NK-92 (cell line): ENCODE measurements around the gene SLC25A26.
"Not testable (repeated sequence)": the region's sequence is repeated elsewhere in the genome, so short reads cannot be mapped to it uniquely, and the experiment has no call there.

ENCODE experiments used
- DNase-seq: peaks from one replicate; lab custom pipeline; 2025; ENCODE audit not compliant: unreplicated experiment; lab: John Stamatoyannopoulos, UW

SLC25A26 gene

DNA sequence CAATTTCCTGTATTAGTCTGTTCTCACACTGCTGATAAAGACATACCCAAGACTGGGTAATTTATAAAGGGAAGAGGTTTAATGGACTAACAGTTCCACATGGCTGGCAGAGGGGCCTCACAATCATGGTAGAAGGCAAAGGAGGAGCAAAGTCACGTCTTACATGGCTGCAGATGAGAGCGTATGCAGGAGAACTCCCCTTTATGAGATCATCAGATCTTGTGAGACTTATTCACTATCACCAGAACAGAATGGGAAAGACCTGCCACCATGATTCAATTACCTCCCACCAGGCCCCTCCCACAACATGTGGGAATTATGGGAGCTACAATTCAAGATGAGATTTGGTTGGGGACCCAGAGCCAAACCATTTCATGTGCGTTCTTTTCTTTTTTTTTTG, 5.3 kb downstream of the SLC25A26 start:
- DNase-seq: not testable (repeated sequence)

DNA sequence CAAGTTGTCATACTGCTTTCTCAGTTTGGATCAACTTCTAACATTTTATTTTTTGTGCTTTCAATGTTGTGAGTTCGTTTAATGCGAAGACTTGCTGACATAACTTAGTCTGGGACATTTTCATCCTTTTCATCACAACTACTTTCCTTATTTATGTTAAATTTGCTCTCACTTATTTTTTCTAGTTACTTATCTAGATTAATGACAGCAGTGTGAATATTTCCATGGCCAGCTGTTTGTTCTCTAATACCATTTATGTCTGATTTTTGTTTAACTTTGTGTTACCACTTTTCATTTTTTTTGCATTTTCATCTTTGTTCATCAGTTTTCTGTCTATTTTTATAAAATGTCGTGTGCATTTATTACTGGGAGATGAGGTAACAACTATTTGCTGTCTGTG, 6.2 kb downstream of the SLC25A26 start:
- no peak for DNase-seq

DNA sequence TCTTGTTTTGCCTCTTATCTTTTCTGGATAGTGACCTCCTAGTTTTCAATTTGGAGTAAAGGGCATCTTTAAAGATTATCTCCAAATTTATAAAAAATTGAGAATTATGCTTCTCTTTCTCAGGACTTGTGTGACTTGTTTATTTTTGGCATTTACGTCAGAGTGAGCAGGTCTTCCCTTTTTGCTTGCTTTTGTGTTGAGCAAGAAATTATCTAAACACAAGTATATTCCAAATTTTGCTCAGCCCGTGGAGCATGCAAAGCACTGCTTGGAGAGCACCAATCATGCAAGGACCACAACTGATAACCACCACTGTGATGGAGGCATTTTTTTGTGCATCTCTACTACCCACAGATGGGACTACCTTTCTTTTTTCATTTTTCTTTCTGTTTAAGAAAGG, 7.1 kb downstream of the SLC25A26 start:
- DNase-seq: no peak

DNA sequence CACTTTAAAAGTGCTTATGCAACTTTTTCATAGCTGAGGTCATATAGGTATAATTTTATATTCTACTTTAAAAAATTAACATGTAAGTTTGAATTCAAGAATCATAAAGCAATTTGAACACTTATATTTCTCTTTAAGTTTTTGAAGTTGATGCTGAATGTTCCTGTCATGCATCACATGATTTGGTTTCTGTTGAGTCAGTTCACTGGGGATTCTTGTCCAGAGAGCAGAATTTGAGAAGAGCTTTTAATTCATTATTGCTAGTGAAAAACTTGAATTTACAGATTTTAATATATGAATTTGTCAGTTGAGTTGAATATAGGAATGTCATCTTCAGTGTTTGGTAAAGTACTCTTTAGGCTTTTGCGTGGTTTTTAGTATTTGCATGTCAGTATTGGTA, 7.9 kb downstream of the SLC25A26 start:
- no peak for DNase-seq

DNA sequence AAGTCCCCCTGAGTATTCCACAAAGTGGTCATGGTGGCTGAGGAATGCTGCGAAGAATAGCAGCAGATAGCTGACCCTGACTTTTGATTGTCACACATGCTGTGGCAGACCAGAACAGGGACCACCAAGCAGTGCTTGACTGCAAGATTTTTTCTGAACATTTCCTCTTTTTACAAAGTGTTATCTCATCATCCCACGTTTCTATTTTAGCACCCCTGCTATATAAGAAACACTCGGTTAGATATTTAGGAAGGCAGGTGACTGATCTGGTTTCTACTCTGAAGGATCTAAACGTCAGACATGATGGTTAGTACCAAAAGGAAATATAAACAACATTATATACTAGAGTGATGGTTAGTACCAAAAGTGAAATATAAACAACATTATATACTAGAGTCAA, 9.1 kb downstream of the SLC25A26 start:
- no peak for DNase-seq

DNA sequence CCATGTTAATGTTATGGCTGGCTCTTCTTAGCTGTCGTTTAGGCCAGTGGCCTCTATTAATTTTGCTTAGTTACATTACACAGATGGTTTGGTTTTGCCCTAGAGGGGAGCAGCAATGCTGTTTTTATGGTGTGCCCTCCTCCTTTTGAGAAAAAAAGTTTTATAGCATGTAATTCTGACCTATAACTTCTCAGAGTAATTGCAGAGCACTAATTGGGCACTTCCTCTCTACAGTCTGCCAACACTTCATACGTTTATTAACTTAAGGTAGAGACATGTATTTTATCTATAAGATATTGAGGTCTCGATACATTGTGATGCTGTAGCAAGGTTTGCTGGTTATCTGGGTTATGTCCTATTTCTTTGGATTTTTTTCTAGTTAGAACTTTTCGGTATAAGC, 12.2 kb downstream of the SLC25A26 start:
- DNase-seq: no peak

DNA sequence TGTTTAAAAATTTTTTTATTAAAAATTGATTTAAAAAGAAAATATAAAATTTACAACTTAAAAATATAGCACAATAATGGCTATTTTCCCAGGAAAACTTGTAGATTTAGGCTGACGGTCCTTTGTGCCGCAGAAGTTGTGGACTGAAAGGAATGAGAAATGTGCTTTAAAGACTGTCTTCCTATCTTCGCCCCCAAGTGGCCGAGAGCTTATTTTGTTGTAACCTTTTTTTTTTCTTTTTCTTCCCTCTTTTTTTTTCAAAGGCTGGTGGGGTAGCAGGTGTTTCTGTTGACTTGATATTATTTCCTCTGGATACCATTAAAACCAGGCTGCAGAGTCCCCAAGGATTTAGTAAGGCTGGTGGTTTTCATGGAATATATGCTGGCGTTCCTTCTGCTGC, 15.5 kb downstream of the SLC25A26 start:
- no peak for DNase-seq

DNA sequence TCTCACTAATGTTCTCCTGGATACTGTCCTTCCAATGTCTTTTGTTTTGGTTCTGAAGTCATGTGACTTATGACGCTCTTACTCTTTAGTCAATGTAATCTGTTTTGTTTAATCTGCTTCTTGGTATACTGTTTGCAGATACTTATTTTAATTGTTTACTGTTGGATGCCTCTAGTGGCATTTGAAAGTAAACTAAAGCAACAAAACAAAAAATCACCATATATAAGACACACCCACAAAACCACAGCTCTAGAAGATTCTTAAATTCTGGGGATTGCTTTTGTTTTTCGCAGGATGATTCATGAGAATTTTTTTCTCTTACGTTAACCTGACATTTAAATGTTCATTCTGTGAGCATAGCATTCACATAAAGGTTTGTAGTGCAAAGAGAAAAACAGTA, 16.8 kb downstream of the SLC25A26 start:
- no peak for DNase-seq

DNA sequence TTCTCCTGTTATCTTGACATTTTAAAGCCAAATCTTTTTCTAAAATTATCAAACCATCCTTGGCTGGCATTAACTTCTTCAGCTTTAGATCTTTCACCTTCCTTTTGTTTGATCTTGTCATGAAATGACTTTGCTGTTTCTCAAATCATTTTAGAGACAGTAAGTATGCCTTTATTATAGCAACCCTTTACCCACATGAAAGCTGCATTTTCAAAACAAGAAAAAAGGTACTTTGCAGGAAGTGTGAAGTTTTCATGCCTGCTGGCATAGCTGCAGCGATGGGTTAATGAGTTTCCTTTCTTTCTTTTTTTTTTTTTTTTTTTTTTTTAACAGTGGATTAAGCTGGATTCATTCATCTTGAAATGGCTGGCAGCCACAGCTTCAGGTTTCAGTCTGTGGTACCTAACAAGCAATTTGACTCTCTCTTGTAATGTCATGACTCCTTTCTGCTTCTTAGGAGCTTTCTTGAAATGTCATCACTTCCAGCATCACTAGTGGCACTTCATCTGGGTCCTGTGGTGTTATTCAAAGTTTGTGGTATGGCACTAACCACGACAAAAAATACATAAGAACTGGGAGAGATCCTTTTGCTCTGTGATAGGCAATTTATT, 18.8 kb downstream of the SLC25A26 start:
- DNase-seq: no peak

DNA sequence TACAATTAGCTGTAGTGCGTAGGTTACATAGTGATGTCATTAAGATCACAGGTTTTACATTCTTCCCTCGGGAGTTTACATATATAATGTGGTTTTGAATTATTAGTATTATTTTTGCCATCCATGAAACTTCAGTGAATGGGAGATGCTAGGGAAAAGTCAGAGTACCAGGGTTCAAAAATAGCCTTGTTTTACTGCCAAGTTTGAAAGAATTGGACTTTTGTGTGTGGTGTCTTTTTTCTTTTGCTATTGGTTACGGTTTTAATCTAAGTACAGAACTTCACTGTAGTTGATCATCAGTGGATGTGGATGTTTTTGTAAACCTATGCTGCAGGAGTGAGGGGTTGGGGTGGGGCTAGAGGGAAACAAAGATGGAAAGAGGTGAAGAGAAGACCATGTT, 20.7 kb downstream of the SLC25A26 start:
- DNase-seq: no peak

DNA sequence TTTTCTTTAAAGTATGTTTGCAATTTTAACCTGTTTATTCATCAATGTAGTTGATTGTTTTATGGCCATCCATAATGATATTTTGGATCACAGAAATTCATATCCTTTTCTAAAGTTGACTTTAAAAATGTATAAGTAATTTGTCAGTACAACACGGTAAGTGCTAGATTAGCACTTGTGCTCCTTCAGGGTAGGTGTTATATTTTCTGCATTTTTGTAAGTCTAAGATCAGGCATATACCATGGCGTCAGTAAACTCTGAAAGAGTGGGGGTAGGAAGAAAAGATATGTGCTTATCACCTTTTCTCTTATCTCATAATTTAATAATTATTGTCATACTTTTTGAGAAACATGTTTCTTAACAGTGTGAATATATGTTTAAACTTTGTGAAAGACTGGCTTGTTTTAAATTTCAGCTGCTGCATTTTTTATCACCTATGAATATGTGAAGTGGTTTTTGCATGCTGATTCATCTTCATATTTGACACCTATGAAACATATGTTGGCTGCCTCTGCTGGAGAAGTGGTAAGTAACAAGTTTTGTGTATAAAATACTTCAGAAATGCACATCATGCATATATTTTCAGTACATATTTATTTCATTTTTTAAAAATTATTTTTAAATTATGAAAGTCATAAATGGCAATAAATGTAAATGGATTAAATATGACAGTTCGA, 22.1 kb downstream of the SLC25A26 start:
- DNase-seq: no peak

DNA sequence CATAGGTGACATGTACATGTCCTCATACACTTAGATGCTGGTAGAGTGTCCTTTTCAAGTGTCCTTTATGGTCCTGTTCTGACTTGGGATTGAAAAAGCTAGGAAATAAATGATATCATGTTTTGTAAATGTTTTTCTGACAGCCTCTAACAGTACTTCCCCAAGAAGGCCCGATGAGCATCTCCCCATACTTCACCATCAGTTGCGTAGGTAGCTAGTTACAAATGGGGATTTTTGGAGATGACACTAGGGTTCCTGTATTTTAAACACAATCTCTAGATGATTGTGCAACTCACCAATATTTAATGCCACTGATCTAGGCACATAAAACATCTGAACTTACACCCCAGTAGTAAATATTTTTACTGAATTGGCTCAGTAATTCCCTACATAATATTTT, 27.8 kb downstream of the SLC25A26 start:
- DNase-seq: no peak

DNA sequence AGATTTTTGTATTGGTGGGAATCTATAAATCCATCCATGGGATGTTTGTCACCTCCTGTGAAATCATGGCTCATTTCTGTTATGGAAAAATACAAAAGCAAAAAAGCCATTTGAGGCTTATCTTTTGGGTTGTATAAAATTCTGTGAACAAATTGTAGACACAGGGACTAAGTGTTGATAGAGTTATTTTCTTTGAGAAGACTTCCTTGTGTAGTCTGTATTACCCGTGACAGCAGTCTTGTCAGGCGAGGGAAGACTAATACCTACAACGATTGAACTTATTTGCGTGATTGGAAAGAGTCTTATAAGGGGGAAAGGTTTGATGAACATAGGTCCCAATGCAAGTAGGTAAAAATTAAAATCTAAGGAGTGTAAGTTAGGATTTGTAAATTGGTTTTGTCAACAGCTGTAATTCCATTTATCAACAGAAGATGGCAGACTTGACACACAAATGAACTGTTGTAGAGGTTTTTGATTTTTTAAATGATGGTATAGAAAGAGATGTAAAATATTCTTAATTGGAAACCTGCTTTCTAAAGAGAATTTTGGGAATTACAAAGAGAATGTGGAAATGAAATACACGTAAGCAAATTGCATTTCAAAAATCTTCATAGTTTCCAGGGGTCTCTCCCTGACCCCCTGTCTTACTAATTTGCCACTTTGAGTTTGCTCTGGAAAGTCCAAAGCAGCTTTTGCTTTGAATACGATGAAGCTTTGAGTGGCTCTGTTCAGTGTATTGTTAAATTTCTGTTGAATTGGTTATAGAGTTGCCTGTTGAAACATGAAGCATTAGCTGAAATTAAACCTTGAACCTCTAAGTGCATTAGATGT, 33.2 kb downstream of the SLC25A26 start:
- no peak for DNase-seq

DNA sequence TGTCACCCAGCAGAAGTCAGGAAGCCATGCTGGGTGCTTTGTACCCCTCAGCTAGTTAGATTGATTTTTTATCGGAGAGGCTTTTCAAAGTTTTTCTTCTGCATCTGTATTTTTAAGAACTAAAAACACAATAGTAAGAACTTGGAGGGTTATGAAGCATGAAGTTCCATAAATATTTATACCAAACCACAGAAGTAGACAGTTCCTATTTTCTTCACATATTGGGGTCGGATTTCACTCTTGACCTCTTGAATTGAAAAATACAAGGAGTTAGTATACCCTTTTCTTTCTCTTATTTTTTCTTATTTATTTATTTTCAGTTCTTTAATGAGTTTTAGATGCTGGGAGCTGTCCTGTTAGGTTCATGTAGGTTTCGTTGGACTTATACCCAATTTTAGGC, 35.1 kb downstream of the SLC25A26 start:
- no peak for DNase-seq

DNA sequence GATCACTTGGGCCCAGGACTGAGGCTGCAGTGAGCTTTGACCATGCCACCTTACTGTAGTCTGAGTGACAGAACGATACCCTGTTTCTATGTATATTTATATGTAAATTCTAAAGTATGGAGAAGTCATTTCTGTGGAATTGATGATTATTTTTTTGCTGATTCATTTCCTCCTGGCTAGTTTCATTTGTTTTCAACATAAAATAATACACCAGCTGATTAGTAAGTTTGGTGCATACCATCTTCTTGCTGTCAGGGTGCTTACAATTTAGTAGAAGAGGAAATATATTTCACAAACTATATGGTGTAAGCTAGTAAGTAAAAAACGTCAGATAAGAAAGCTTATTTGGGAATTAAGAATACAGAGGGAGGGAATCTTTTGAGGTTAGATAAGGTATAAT, 36.0 kb downstream of the SLC25A26 start:
- no peak for DNase-seq

DNA sequence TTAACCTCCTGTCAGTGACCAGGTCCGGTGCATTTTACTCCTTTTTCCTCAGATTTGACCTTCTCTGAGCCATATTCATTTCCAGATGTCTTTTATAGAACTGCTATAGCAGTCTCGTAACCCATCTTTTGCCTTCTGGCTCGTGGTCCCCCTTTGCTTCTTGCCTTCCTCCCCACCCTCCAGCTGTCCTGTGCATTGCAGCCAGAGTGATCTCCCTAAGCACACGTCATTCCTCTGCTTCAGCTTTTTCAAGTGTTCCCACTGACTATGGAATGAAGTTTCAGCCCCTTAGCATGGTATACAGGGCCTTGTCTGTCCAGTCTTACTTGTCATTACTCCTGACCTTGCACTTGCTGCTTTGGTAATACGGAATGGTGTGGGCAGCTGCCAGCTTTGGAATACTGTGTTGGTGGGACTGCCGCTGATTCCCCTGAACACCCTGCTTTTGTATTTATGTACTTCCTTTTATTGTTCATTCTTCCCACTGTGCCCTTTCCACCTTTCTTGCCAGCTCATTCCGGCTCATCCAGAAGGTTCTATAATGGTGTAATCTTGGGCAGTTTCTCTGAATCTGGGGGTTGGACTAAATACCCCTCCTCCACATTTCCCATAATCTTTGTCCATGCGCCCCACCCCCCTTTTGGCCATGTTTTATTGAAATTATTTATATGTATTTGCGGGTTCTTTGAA, 38.9 kb downstream of the SLC25A26 start:
- no peak for DNase-seq

DNA sequence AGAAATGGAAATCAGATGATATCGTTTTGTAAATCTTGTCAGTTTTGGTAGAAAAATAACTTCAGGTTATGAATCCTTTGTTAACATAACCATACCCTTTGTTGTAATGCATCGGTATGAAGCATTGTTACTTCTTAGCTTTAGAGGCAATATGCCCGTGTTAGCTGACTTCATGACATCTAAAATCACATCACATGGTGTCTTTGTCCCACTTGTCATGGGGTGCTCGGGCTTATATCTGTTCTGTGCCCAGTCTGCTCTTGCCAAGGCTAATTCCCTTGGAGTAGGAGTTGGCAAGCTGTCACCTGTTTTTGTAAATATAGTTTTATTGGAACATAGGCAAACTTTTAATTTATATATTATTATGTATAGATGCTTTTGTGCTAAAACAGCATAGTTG, 39.6 kb downstream of the SLC25A26 start:
- DNase-seq: no peak

DNA sequence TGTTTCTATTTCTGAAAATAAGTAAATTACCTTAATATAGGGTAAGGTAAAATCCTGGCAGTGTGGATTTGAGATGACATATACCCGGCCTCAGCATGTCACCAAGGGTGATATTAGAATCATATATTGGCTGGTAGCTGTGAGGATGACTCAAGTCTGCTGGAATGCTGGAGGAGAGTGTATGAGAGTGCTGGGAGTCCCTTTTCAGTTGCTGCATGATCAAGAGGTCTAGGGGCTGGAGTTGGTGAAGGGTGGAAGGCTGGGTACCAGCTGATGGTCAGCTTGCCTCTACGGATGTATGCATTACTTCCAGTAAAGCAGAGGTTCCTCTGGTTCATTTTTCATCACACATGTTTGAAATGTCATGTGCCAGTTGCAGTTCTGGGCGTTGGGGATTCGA, 40.6 kb downstream of the SLC25A26 start:
- no peak for DNase-seq

DNA sequence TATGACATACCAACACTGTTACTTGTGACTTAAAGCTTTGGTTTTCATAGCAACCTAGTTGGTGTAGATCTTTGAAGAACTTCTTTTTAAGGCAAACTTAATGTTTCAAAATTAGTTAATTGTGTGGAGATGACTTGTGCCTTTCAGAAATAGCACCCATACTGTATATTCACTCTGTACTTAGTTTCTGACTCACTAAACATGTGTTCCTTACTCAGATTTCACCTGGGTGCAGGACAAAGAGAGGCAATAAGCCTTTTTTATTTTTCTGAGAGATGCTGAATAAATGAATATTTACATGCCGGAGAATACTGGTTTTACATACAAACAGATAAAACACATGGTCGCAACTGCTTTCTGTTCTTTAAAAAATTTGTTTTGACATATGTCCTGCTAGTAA, 44.8 kb downstream of the SLC25A26 start:
- DNase-seq: no peak

DNA sequence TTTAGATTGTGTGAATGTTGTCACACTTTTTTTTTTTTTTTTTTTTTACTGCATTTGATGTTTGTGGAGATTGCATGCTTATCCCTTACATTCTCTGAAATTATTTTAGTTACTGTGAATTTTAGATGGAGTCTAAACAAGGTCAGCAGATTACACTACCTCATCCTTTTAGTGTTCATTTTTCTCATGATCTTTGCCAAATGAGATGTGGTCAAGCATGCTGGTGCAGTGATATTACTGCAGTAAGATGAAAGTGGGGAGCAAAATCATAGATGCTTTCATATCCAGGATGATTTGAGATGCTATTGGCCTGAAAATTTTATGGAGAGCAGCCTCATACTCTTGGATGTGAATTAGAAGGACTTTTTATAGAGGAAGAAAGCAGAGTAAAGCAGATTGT, 45.8 kb downstream of the SLC25A26 start:
- DNase-seq: no peak

DNA sequence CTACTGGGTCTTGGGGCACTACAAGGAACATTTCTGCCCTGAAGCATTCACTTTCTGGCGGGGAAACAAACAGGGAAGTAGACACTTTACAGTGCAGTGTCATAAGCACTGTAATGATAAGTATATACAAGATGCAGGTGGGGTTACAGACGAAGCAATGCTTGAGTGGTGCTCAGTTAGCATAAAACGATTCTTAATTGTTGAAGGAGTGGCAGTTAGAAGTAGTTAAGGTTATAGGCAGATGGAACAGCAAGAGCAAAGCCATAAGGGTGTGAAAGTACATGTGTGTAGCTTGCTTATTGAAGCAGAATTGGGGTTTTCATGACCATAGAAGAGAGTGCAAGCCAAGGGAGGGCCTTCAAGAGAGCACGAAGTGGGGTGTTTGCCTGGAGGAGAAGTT, 46.2 kb downstream of the SLC25A26 start:
- no peak for DNase-seq

DNA sequence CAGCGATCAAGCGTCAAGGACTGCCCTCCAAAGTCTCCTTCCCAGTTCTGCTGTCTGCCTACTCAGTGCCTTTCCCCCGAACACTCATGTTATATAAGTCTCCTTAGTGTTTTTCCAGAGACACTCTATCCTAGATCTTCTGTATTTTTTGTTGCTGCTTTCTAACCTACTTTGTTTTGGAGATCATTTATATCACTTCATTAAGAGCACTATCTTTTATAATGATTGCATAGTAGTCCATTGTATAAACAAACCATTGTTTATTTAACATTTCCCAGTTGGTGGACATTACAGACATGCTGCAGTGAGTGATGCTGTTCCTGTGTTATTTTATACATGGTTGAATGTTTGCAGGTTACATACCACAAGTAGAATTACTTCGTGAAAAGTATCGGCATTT, 47.1 kb downstream of the SLC25A26 start:
- DNase-seq: no peak
